ENCODE data around the gene ACHE. TPM values are rescaled to one million over a fixed set of nuclear protein-coding genes. Genes with fewer than 3 reads are reported as not detected.
A peak's percentile ranks its signal among the peaks of the same experiment; 100 is the strongest.

Gene ACHE
- total RNA-seq, 1 experiment from 2014 or later = not detected

DNA sequence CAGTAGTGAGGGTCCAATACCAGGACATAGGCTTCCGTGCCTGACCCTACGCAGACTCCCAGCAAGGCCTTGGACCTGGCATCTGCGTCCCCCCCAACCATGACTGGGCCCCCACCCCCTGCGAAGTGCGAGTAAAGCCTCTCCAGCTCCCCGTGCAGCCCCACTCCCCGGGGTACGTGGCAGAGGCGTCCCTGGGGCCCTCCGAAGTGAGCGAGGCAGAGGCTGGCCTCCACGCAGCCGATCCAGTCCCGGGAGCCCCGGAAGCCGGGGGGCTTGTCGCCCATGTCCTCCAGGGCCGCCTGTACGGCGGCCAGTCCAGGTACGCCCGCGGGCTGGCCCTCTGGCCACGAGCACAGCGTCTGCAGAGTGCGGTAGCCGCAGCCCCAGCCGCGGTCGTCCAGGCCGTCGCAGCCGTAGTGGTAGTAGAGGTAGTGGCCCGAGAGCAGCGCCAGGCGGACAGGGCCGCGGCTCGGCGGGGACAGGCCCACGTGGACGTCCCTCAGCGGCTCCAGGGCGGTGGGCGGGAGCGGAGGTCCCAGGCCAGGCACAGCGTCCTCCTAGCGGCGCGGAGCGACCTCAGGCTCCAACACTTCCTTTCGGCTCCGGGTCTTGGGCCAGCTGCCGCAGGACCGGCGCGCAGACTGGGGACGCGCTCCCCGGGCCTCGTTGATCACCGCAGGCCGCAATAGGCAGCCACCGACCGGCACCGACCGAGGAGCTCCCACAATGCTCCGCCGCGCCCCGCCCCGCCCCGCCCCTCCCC lies 6.5 kb downstream of the ACHE start, which contains the start of gene UFSP1:
TSS of gene UFSP1 (minus strand) at position 728 of the 763 bp plus-strand sequence. CDS start at position 284, 444 bp downstream.
- H3K4me3 ChIP-seq (ENCODE audit: low read length) = peak within 1 kb of the TSS; percentile 88
- peak within 1 kb of the TSS; percentile 85 for H3K4me2 ChIP-seq (ENCODE audit: low read depth, low read length, poor library complexity, severe bottlenecking)
- H3K27ac ChIP-seq (ENCODE audit: low read length) = peak within 1 kb of the TSS; percentile 78
- no peaks in the 10 kb centered on the region for H4K20me1 ChIP-seq (ENCODE audit: insufficient read depth, low read depth, low read length)
- DNase-seq = peak; percentile 62
- no peaks in the 10 kb centered on the region for H3K9me3 ChIP-seq (ENCODE audit: low read length)
- peaks cover 44% of the 10 kb centered on the region for H3K4me1 ChIP-seq (ENCODE audit: low read length)
- no peaks in the 10 kb centered on the region for H3K9me2 ChIP-seq (replicated peaks; ENCODE audit: insufficient read depth, low read length)
- no peaks in the 10 kb centered on the region for H3K27me3 ChIP-seq (ENCODE audit: low read length)
- H3K79me2 ChIP-seq (ENCODE audit: low read length) = peaks cover 16% of the 10 kb centered on the region
- H2AFZ ChIP-seq (ENCODE audit: low read length) = peak within 1 kb of the TSS; percentile 73
- peaks cover 23% of the 10 kb centered on the region for H3K36me3 ChIP-seq (ENCODE audit: insufficient read depth, low read length)
- peak within 1 kb of the TSS; percentile 97 for H3K9ac ChIP-seq (ENCODE audit: low read length)

- Histone ChIP-seq H3K9me3 (ENCODE audit: low read length) (no peaks in the 10 kb centered on the region), H3K36me3 (ENCODE audit: insufficient read depth, low read length) (peaks cover 23% of the 10 kb centered on the region), H3K4me1 (ENCODE audit: low read length) (peaks cover 44% of the 10 kb centered on the region), H4K20me1 (ENCODE audit: insufficient read depth, low read depth, low read length) (0 out of 2 replicates have a peak, but pooled peaks cover 3% of the 10 kb centered on the region), H3K27ac (ENCODE audit: low read length) (peak overlapping the region; percentile 78), H3K9me2 (replicated peaks; ENCODE audit: insufficient read depth, low read length) (no peaks in the 10 kb centered on the region), H3K27me3 (ENCODE audit: low read length) (no peaks in the 10 kb centered on the region), H3K79me2 (ENCODE audit: low read length) (peaks cover 16% of the 10 kb centered on the region), H3K4me3 (ENCODE audit: low read length) (peak overlapping the region; percentile 88), H2AFZ (ENCODE audit: low read length) (no peak overlapping the region), H3K9ac (ENCODE audit: low read length) (peak overlapping the region; percentile 97), H3K4me2 (ENCODE audit: low read depth, low read length, poor library complexity, severe bottlenecking) (peak overlapping the region; percentile 72)
- peak; percentile 63 for DNase-seq
Observed at GRCh38 chr7:100888291-100888987, 7.2 kb downstream of the ACHE start.

GRCh38 chr7:100887516-100888290 lies 8.0 kb downstream of the ACHE start:
- H2AFZ ChIP-seq (ENCODE audit: low read length) = no peak overlapping the region
- peak overlapping the region; percentile 97 for H3K9ac ChIP-seq (ENCODE audit: low read length)
- no peaks in the 10 kb centered on the region for H3K9me2 ChIP-seq (replicated peaks; ENCODE audit: insufficient read depth, low read length)

GRCh38 chr7:100886936-100887515 lies 8.7 kb downstream of the ACHE start:
- Histone ChIP-seq H3K4me1 (ENCODE audit: low read length) (peaks cover 44% of the 10 kb centered on the region), H3K9me3 (ENCODE audit: low read length) (no peaks in the 10 kb centered on the region)

More at GRCh38 chr7:100887516-100888290, 8.0 kb downstream of the ACHE start:
- Histone ChIP-seq H3K9me3 (ENCODE audit: low read length) (no peaks in the 10 kb centered on the region), H3K27me3 (ENCODE audit: low read length) (no peaks in the 10 kb centered on the region), H3K4me1 (ENCODE audit: low read length) (peaks cover 44% of the 10 kb centered on the region), H3K27ac (ENCODE audit: low read length) (peak overlapping the region; percentile 78), H3K36me3 (ENCODE audit: insufficient read depth, low read length) (peaks cover 23% of the 10 kb centered on the region), H3K4me3 (ENCODE audit: low read length) (peak overlapping the region; percentile 88), H4K20me1 (ENCODE audit: insufficient read depth, low read depth, low read length) (0 out of 2 replicates have a peak, but pooled peaks cover 6% of the 10 kb centered on the region), H3K4me2 (ENCODE audit: low read depth, low read length, poor library complexity, severe bottlenecking) (peak overlapping the region; percentile 72), H3K79me2 (ENCODE audit: low read length) (peaks cover 16% of the 10 kb centered on the region)
- peak; percentile 96 for DNase-seq

GRCh38 chr7:100886142-100886935 lies 9.3 kb downstream of the ACHE start:
- peak; percentile 42 for DNase-seq
- Histone ChIP-seq H3K27ac (ENCODE audit: low read length) (no peak overlapping the region), H2AFZ (ENCODE audit: low read length) (no peak overlapping the region)

More at GRCh38 chr7:100886936-100887515, 8.7 kb downstream of the ACHE start:
- Histone ChIP-seq H3K27me3 (ENCODE audit: low read length) (no peaks in the 10 kb centered on the region), H3K36me3 (ENCODE audit: insufficient read depth, low read length) (peaks cover 23% of the 10 kb centered on the region), H4K20me1 (ENCODE audit: insufficient read depth, low read depth, low read length) (0 out of 2 replicates have a peak, but pooled peaks cover 6% of the 10 kb centered on the region), H3K9me2 (replicated peaks; ENCODE audit: insufficient read depth, low read length) (no peaks in the 10 kb centered on the region), H3K9ac (ENCODE audit: low read length) (peak overlapping the region; percentile 63), H3K4me2 (ENCODE audit: low read depth, low read length, poor library complexity, severe bottlenecking) (peak overlapping the region; percentile 72), H3K27ac (ENCODE audit: low read length) (peak overlapping the region; percentile 78), H3K4me3 (ENCODE audit: low read length) (peak overlapping the region; percentile 47; the same call in 1 of the 2 replicates), H2AFZ (ENCODE audit: low read length) (no peak overlapping the region), H3K79me2 (ENCODE audit: low read length) (peaks cover 16% of the 10 kb centered on the region)
- no peak for DNase-seq

GRCh38 chr7:100885440-100886141 lies 10.1 kb downstream of the ACHE start:
- no peak overlapping the region for H3K9ac ChIP-seq (ENCODE audit: low read length)

More at GRCh38 chr7:100886142-100886935, 9.3 kb downstream of the ACHE start:
- H3K36me3 ChIP-seq (ENCODE audit: insufficient read depth, low read length) = peaks cover 26% of the 10 kb centered on the region
- no peaks in the 10 kb centered on the region for H3K9me3 ChIP-seq (ENCODE audit: low read length)
- peaks cover 20% of the 10 kb centered on the region for H3K79me2 ChIP-seq (ENCODE audit: low read length)
- peaks cover 13% of the 10 kb centered on the region; the same call in 1 of the 2 replicates for H4K20me1 ChIP-seq (ENCODE audit: insufficient read depth, low read depth, low read length)
- no peak overlapping the region for H3K9ac ChIP-seq (ENCODE audit: low read length)
- H3K4me2 ChIP-seq (ENCODE audit: low read depth, low read length, poor library complexity, severe bottlenecking) = peak overlapping the region; percentile 72
- H3K4me3 ChIP-seq (ENCODE audit: low read length) = no peak overlapping the region
- H3K27me3 ChIP-seq (ENCODE audit: low read length) = no peaks in the 10 kb centered on the region
- H3K9me2 ChIP-seq (replicated peaks; ENCODE audit: insufficient read depth, low read length) = no peaks in the 10 kb centered on the region
- H3K4me1 ChIP-seq (ENCODE audit: low read length) = peaks cover 44% of the 10 kb centered on the region

More at GRCh38 chr7:100885440-100886141, 10.1 kb downstream of the ACHE start:
- peaks cover 30% of the 10 kb centered on the region for H3K36me3 ChIP-seq (ENCODE audit: insufficient read depth, low read length)
- peak; percentile 41 for DNase-seq
- peaks cover 40% of the 10 kb centered on the region for H3K4me1 ChIP-seq (ENCODE audit: low read length)
- no peak overlapping the region for H3K4me2 ChIP-seq (ENCODE audit: low read depth, low read length, poor library complexity, severe bottlenecking)
- no peak overlapping the region for H3K4me3 ChIP-seq (ENCODE audit: low read length)
- H3K9me2 ChIP-seq (replicated peaks; ENCODE audit: insufficient read depth, low read length) = no peaks in the 10 kb centered on the region
- H4K20me1 ChIP-seq (ENCODE audit: insufficient read depth, low read depth, low read length) = peaks cover 18% of the 10 kb centered on the region; the same call in 1 of the 2 replicates
- H3K9me3 ChIP-seq (ENCODE audit: low read length) = no peaks in the 10 kb centered on the region
- peaks cover 27% of the 10 kb centered on the region for H3K79me2 ChIP-seq (ENCODE audit: low read length)
- H3K27me3 ChIP-seq (ENCODE audit: low read length) = no peaks in the 10 kb centered on the region
- H2AFZ ChIP-seq (ENCODE audit: low read length) = no peak overlapping the region
- H3K27ac ChIP-seq (ENCODE audit: low read length) = no peak overlapping the region

Measured in Karpas-422 (cell line).